GM21576 (cell line): ENCODE data around the gene PM20D1.

Experiments used
- ATAC-seq: cut with Tn5 transposase; IDR thresholded peaks from one replicate; pipeline ENCODE4 v1.9.1; 2021; ENCODE audit warnings: mild to moderate bottlenecking, moderate library complexity; ENCODE audit not compliant: unreplicated experiment

The PM20D1 gene

DNA sequence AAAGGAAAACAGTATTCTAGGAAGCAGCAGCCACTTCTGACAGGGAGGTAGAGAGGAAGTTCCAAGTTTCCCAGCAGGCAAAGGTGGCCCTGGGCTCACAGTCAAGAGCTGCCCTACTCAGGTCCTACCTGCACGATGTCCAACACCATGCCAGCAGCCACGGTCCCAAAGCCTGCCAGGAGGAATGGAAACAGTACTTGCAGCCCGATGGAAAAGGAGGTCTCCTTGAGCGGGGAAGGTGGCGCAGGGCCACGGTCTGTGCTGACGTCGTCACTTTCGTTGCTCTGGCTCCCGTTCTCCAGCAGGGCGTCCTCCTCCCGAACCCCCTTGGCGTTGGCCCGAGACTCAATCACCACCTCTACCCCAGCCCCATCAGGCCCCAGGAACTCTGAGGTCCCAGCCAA, 40.0 kb downstream of the PM20D1 start:
- no peak for ATAC-seq

DNA sequence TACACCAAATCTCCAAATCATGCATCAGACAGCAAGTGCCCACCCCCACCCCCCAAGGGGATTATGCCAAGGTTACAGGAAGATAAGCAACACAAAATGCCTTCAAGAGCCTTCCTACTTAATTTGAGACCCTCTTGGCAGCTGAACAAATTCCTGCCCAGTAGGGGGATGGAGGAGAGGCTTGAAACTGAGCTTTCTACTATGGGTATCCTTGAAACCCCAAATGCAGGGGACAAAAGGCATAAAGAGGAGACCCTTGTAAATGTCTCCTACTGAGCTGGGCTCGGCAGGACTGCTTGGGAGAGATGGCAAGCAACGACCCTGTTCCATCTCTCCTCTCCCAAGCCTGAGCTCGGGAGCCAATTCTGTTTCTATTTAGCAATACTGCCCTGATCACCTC, 40.5 kb downstream of the PM20D1 start:
- ATAC-seq, result no peak

DNA sequence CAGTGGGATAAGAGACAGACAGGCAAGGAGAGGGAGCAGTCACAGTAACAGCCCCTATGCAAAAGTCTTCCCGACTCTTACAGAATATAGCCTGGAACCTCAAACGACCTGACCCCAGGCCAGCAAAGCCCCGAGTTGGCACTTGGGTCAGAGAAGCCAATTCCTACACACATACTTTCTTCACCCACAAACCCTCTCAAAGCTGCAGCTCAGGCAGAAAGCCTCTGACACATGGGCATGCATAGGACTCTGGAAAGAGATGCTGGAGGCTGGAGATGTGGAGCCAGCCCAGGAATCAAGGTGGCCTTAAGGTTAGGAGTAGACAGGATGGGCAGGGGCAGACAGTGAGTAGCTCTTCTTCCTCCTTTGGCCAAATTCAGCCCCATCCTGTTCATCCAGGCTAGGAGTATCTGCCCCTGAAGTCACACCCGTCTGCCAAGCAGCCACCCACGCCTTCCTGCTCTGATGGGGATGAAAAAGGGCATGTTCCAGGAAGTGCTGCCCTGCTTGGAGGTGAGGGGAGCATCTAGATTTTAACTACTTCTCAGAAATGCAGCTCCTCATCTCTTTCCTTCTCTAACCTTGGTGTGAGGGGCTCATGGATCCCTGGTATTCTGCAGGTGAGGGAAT, 44.7 kb downstream of the PM20D1 start:
- ATAC-seq, result no peak

DNA sequence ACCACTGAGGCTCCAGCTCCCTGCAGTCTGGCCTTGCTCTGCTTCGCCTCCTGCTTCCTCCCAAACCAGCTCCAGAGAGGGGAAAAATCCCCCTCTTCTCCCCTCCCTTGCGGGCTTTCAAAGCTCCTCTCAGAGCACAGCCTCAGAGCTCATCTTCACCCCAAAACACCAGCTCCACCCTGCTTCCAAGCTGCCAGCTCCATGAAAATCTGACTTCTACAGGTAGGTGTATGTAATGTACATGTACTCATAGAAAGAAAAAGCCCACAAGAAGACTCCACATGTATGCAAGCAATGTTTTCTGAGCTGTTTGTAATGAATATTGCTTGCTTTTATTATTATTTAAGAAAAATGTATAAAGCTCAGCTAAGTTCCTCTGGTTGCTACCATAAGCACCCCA, 45.3 kb downstream of the PM20D1 start:
- no peak for ATAC-seq

DNA sequence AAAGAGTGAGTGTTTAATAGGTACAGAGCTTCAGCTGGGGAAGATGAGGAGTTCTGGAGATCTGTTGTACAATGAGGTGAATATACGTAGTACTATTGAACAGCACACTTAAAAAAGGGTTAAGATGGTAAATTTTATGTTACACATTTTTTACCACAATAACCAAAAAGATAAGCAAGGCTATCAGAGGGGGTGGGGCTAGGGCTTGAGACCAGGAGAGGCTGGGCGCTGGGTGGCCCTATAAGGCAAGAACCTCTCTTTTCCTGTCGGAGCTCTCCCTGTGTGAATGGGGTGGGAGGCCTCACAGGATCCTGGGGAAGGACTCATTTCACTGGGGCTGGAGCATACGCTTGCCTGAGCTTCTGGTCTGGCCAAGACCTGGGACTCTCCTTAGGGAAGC, 45.9 kb downstream of the PM20D1 start:
- no peak for ATAC-seq

DNA sequence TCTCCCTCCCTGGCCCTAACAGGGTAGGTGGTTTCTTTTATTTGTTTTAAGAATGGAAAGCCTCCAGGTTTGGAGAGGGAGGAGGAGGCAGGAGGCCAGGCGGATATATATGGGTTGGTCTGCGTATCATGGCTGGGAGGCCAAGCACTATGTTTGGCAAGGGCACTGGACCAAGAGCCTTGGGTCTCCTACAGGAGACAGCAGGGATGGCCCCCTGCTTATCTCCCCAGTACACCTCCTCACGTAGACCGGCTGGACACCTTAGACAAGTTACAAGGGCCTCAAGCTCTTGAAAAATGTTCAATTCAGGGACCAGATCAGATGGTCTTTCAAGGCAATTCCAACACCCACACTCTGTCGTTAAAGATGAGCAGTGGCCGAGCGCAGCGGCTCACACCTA, 47.9 kb downstream of the PM20D1 start:
- ATAC-seq, result no peak

DNA sequence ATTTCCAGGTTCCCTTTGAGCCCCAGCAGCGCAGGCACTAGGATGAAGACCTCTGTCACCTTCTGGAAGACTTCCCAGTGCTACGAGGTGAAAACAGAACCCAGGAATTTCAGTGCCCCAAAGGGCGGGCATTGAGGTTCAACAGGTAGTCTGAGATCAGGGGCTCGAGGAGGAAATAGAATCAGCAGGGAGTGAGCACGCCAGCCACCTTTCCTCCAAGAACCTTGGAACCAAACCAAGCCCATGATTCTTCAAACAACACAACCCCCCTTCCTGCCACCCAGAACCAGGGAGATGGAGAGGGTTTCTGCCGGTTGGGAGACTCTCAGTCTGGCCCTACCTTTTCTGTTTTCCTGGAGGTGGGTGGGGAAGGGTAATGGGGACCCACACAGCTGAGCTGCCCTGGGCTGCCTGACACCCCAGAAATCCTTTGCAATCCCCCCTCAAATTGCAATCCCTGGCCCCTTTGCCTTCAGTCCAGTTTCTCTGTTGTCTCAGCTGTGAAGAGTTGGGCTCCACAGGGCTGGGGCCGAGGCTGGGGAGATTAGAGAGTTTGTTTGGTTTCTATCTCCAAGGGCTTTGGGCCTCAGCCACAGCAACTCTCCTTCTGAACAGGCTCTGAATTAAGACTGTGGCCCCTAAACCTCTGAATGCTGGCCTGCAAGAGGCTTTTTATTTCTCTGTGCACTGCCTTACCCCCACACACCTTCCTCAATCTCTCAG, 48.8 kb downstream of the PM20D1 start:
- no peak for ATAC-seq

DNA sequence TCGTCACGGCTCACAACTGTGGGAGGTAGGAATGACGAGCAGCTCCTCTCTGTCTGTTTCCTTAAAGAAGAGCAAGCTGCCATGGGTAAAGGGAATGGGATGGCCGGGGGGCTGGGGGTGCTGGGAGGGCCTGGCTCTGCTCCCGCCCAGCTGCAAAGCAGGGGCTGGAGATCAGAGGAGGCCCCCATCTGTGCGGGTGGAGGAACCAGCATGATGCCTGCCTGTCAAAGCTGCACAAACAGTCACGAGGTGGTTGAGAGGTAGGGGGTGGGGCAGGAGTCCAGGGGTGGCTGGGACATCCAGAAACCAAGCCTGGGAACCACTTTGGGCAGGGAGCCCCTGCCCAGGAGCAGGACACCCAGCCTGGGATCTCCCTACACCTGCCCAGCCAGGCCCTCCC, 49.5 kb downstream of the PM20D1 start:
- ATAC-seq, result no peak

DNA sequence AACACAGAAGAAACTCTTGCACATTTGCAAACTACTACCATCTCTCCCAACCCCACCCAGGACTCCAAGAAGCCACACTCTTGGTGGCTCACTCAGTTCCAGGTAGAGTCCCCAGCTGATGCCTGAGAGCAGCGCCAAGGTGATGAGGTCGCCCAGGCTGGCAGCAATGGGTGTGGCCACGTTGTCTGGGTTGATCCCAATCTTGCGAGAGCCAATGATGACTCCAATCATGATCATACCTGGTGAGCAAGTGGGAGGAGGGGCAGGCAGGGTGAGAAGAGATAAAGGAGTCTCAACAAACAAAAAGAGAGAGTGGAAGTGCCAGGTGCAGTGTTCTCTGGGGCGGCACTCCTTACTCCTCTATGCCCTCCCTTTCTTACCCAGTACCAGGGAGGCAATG, 51.4 kb downstream of the PM20D1 start:
- no peak for ATAC-seq

DNA sequence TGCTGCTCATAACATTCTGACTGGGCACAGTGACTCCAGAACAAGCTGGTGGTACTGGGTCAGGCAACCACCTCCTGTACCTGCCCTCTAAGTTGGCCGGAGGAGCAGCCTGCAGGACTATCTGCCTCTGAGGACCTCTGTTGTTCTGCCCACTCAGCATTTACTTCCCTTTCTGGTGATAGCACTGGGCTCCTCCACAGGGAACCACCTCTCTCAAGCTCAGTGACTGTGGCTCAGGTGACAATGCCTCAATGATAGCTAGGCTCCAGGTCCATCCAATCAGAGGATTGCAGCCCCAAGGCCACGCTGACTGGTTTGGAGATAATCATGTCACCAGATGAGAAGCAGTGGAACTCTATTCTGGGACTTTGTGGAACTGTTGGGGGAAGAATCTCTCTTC, 52.8 kb downstream of the PM20D1 start:
- no peak for ATAC-seq

DNA sequence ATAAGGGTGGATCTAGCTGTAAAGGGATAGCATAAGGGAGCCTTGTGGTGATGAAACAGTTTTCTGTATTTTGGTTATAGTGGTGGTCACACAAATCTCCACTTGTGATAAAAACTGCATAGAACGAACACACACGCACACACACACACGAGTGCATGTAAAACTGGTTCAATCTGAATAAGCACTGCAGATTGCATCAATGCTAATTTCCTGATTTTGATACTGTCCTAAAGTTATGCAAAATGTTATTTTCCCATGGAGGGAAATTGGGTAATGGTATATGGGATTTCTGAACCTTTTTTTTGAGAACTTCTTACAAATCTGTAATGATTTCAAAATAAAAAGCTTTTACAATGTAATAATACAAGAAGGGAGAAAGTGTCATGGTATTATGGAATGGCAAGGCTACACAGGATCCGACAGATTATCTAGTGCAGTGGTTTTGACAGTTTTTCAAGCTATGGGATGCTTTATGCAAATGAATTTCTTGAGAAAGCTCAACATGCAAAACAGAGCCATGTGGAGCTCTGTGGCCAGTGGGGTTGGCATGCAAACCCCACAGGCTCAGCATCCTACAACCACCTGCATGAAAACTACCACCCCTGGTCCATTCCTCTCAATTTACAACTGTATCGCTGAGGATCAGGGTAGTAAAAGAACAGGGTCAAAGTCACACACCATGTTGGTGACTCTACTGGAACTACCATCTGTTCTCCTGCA, 55.8 kb downstream of the PM20D1 start:
- no peak for ATAC-seq

DNA sequence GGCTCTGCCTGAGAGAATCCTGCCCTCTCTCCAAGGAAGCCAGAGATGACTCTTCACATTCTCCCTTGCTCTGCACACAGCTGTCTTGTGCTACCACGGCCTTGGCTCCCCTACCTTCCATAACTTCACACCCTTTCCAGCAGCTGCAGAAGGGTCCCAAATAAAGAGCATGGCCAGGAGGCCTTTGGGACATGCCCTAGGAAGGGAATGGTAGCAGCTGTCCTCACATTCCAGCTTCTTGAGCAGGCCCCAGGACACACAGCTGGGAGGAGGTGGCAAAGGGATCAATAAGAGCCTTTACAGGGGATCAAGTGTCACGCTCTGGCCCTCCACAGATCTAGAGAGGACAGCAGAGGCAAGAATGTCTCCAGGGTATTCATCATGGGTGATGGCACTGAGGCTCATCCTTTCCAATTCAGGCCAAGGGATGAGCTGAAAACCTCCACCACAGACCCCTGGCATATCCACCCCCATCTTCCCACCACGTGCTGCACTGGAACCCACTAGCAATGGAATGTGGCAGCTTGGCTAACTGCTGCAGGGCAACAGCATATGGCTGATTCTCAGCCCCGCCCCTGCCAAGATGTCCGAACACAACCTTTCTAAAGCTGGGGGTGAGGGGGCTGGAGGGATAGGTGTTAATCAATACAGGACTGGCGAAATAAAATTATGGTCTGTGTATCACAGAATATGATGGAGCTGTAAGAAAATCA, 56.8 kb downstream of the PM20D1 start:
- ATAC-seq, result no peak

DNA sequence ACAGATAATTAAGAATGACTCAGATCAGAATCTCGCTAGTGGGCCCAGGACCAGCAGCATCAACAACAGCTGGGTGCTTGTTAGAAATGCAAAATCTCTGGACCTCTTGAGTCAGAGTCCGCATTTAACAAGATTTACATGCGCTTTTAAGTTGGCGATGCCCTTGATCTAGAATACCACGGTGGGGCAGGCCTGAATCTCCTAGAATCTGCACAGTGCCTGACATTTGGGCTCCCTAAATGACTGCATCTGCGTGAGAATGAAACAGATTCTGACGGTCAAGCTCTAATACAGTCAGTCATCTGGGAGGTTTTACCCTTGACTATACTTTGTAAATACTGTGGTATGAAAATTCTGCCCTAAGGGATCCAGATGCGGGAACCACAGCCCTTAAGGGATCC, 57.5 kb downstream of the PM20D1 start:
- peak; percentile 47 for ATAC-seq

DNA sequence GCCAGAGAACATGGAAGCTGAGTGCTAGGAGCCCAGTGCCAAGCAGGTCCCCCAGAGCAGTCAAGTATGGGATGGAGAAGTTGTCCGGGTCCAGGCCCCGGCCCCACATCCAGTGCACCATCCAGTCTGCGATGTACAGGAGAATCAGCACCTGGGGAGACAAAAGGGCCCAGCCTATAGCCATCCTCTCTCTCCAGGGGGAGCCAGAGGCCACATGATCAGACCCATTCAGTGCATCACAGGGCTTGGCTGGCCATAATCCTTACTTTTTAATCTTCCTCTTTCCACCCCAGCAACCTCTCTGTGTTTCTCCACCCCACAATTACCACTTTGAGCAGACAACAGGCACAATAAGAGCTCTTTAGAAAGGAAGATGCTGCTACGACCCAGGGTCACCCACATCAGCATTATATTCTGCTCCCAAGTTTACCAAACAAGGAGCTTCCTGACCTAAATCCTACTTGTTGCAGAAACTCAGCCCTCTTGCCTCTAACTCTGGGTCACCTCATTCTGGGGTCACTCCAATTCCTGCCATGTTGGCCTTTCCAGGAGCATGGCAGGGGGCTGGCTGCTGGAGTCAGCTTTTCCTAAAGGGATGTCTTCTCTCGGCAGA, 58.3 kb downstream of the PM20D1 start:
- peak; percentile 64 for ATAC-seq

DNA sequence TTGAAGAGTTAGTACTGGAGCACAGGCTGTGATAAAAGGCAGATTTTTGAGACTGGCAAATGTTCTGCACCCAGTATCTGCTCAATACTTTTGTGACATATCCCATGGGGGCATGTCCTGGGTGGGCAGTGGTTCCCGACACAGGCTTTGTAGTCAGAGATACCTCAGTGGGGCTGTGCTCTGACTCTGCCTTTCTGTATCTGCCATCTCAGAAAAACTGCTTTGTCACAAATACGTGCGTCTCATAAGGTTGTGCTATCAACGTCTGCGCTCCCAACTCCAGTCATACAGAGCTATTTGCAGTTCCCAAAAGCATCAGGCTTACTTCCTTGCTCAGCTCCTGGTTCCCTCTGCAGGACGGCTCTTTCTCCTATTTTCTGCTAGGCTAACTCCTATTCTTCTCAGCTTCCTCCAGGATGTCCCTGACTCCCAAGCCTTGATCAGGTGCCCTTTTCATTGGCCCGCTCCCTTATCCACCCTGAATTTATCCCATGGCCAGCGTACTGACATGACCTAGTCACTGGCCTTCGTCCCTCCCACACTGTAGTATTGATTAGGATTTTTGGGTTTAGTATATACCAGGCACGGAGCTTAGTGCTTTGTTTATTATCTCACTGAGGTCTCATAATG, 62.5 kb downstream of the PM20D1 start:
- ATAC-seq, result no peak

DNA sequence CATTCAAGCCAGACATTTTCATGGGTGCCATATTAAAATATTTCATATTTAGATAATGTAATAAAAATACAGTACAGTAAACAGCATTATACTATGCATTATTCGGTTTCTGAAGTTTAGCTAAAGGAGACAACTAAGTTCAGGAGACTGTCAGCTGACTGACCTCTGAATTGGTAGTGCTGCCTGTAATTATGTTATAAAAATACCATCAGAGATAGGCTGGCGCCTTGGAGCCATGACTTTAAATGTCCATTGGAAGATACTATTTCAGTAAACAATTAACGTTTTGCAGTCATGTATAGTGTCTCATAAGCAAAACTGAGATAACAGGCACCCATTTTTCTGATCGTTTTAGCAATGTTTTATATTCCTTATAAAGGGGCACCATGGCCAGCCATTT, 63.3 kb downstream of the PM20D1 start:
- ATAC-seq, result no peak

DNA sequence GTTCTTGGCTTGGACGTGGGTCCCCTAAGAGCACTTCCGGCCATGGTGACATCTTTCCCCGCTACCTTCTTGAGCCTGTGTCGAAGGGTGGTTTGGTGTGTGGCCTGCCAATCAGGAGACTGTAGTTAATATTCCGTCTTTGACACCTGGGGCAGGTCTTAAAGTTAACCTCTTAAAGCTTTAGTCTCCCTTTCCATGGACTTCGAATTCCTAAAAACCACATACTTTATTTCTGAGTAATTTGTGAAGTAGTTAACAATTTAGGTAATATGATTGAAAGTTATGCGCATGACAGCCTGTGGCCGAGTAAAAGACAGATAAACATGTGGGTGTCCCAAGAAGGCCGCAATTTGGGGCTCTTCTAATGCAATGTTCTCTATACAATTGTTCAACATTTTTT, 64.5 kb downstream of the PM20D1 start:
- ATAC-seq, result no peak

DNA sequence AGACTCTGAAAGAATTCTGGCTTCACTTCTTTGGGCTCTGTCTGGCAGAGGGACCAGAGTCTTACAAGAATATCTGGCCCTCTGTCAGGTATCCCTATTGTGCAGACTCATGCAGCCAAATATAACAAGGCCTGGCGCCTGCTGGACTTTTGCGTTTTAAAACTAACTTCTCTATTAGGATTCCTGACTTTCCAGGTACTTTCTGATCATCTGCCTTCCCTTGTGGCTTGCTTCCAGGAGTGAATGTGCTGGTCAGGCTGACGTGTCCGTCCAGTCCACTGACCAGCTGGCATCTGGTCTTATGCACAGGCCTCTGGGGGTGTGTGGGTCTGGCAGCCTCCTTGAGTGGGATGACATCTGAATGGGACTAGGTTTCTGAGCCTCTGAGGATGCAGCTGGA, 66.0 kb downstream of the PM20D1 start:
- ATAC-seq, result no peak

DNA sequence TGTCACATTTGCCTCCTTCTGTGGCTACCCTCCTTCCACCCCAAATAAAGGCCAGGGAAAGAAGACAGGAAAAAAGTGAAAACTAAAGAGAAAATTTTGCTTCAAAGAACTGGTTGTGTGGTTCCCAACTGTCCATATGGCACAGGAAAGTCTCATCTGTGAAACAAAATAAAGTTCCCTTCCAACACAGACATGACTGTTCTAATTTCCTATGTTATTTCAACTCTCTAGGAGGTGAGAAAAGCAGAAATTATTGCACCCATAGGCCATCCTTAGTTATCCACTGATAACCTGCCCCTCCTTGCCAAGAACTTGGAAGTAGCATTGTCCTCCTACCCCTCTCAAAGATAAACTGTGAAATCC, 66.5 kb downstream of the PM20D1 start:
- ATAC-seq, result no peak

DNA sequence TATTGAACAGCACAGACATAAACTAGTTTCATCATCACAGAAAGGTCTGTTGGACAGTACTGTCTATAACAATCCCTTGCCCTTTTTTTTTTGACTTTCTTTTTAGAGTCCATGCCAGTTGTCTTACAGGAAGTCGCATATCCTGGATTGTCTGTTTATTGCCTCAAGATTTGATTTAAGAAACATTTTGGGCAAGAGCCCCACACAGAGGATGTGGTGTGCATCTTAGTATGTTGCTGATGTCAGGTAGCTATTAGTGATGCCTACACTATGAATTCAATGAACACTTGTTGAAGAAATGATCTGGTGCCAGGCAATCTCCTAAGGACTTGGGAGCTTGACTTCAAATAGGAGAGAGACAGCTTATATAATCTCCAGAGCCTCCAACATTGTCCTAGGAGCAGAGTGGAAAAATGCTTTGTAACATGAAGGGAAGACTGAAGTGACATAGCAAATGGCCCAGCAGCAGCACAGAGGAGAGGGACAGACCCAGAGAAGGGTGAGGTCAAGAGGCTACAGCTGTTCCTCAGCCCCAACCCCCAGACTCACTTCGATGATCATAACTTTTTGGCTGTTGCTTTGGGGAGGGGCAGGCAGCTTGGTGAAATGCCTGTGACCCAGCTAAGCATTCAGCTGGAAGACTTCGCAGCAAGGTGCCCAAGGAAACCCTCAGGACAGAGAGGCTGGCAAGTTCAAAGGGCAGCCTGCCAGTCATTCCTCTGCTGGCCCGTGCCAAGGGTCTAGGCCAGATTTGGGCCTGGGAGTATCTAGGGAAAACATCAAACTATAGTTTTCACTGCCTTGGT, 67.1 kb downstream of the PM20D1 start:
- no peak for ATAC-seq
